Thoracic aorta (tissue), 2 donors: ENCODE measurements around the gene HFE. TPM values are rescaled to one million over a fixed set of nuclear protein-coding genes. Genes with fewer than 3 reads are reported as not detected.
"Not testable (repeated sequence)": the region's sequence is repeated elsewhere in the genome, so short reads cannot be mapped to it uniquely, and the experiment has no call there.

Experiments
- ATAC-seq: fragments of 150-250 bp; one replicate; pipeline ENCODE4 v1.8.0; 2017; ENCODE audit warnings: low read depth; ENCODE audit not compliant: insufficient number of reproducible peaks, low FRiP score
- DNase-seq: peaks from one replicate; pipeline ENCODE4 v3.0.0-alpha.2; 2020; ENCODE audit warnings: low spot score
- H3K27ac ChIP-seq, 2 donors: fragments of 200-600 bp; sonication (generic); 1 replicate in 1 of 2; 2 replicates in 1 of 2; pipeline ENCODE4 v1.5.1; 2016; ENCODE audit warnings: mild to moderate bottlenecking in 2 of 2, moderate library complexity in 2 of 2
- H3K27me3 ChIP-seq: fragments of 200-600 bp; sonication (generic); replicated peaks from 2 replicates; pipeline ENCODE4 v1.6.0; 2016; ENCODE audit warnings: mild to moderate bottlenecking; ENCODE audit not compliant: insufficient read depth
- H3K36me3 ChIP-seq: fragments of 200-600 bp; sonication (generic); one replicate; pipeline ENCODE4 v1.5.1; 2016
- H3K4me1 ChIP-seq, 2 donors: fragments of 200-600 bp; sonication (generic); 1 replicate in 1 of 2; 2 replicates in 1 of 2; pipeline versions ENCODE4 v1.5.1 to v1.6.0; 2016; ENCODE audit warnings: low read depth in 2 of 2, mild to moderate bottlenecking in 1 of 2; ENCODE audit not compliant: control insufficient read depth in 1 of 2
- H3K4me3 ChIP-seq: fragments of 200-600 bp; sonication (generic); 2 replicates; pipeline ENCODE4 v1.5.1; 2016; ENCODE audit warnings: mild to moderate bottlenecking
- H3K9me3 ChIP-seq: fragments of 200-600 bp; sonication (generic); 2 replicates; pipeline ENCODE4 v1.5.1; 2016
- CTCF ChIP-seq: fragments of 200-600 bp; sonication (generic); IDR thresholded peaks from one replicate; pipeline ENCODE4 v1.5.1; 2019; ENCODE audit warnings: antibody characterized with exemption
- total RNA-seq, 2 donors: library from RNA; depleted of rRNA; stranded (reverse); fragments of >200 nt; gene quantifications; one replicate each; pipeline versions ENCODE4 v1.1.0 to v1.2.3, GENCODE V29; 2016

Gene HFE
- total RNA-seq, 2 donors from 2014 or later, result 8.7 to 10.1 TPM

GRCh38 chr6:26116267-26116666 lies 29.0 kb downstream of the HFE start:
- ATAC-seq (no peak), DNase-seq (no peak)
- H3K36me3 ChIP-seq, result no peaks in the 10 kb centered on the region
- no peak overlapping the region for H3K4me3 ChIP-seq
- H3K9me3 ChIP-seq, result no peaks in the 10 kb centered on the region
- no peaks in the 10 kb centered on the region for H3K4me1 ChIP-seq
- H3K27ac ChIP-seq, result no peak overlapping the region
- no peaks in the 10 kb centered on the region for H3K27me3 ChIP-seq
- TF ChIP-seq CTCF, result no peak

GRCh38 chr6:26118999-26119398 lies 31.8 kb downstream of the HFE start:
- Histone ChIP-seq H3K27ac (no peak overlapping the region), H3K4me1 (peaks cover 0 to 6% of the 10 kb centered on the region in 2 donors), H3K36me3 (no peaks in the 10 kb centered on the region), H3K4me3 (no peak overlapping the region), H3K27me3 (no peaks in the 10 kb centered on the region), H3K9me3 (no peaks in the 10 kb centered on the region)
- ATAC-seq (no peak), DNase-seq (no peak)
- no peak for TF ChIP-seq CTCF

GRCh38 chr6:26120115-26120514 lies 32.9 kb downstream of the HFE start:
- not testable (repeated sequence) for H3K4me1 ChIP-seq, H3K27me3 ChIP-seq, H3K27ac ChIP-seq, H3K36me3 ChIP-seq, H3K4me3 ChIP-seq, H3K9me3 ChIP-seq, DNase-seq, ATAC-seq

GRCh38 chr6:26120807-26121140 lies 33.5 kb downstream of the HFE start:
- Histone ChIP-seq H3K27ac (no peak overlapping the region), H3K9me3 (no peaks in the 10 kb centered on the region)

GRCh38 chr6:26121141-26122004 lies 34.1 kb downstream of the HFE start:
- no peak for TF ChIP-seq CTCF
- no peaks in the 10 kb centered on the region for H3K36me3 ChIP-seq
- H3K9me3 ChIP-seq, result no peaks in the 10 kb centered on the region
- DNase-seq, result no peak
- no peaks in the 10 kb centered on the region for H3K27me3 ChIP-seq
- peaks cover 0 to 7% of the 10 kb centered on the region in 2 donors for H3K4me1 ChIP-seq
- ATAC-seq, result no peak
- no peak overlapping the region for H3K27ac ChIP-seq
- H3K4me3 ChIP-seq, result no peak overlapping the region

More at GRCh38 chr6:26120807-26121140, 33.5 kb downstream of the HFE start:
- H3K4me3 ChIP-seq, result no peak overlapping the region
- no peaks in the 10 kb centered on the region for H3K27me3 ChIP-seq
- H3K4me1 ChIP-seq, result peaks cover 0 to 6% of the 10 kb centered on the region in 2 donors
- TF ChIP-seq CTCF, result no peak
- DNase-seq (no peak), ATAC-seq (no peak)
- H3K36me3 ChIP-seq, result no peaks in the 10 kb centered on the region
